CD4-positive, alpha-beta T cell treated with Interleukin-6 for 4 hours (primary cell): Measurements from ENCODE around the gene TSC22D4.
"Not testable (repeated sequence)": the region's sequence is repeated elsewhere in the genome, so short reads cannot be mapped to it uniquely, and the experiment has no call there.

Source experiments
- DNase-seq: peaks from one replicate; pipeline ENCODE4 v3.0.0-alpha.2; 2020; ENCODE audit warnings: mixed read lengths

The TSC22D4 gene

GRCh38 chr7:100478958-100479660 lies at the start of gene TSC22D4:
TSS of gene TSC22D4 (minus strand) at chr7:100479214. CDS start at chr7:100478038, 1,176 bp downstream.
- DNase-seq, result peak; percentile 96

- DNase-seq, result not testable (repeated sequence)
Measured at GRCh38 chr7:100528108-100528866, 49.3 kb upstream of the TSC22D4 start.

GRCh38 chr7:100523192-100523591 lies 44.2 kb upstream of the TSC22D4 start:
- DNase-seq, result not testable (repeated sequence)

GRCh38 chr7:100521909-100522593 lies 43.0 kb upstream of the TSC22D4 start:
- DNase-seq, result not testable (repeated sequence)

- no peak for DNase-seq
Measured at GRCh38 chr7:100521076-100521475, 42.1 kb upstream of the TSC22D4 start.

GRCh38 chr7:100520138-100520537 lies 41.1 kb upstream of the TSC22D4 start:
- DNase-seq, result no peak

GRCh38 chr7:100519580-100519979 lies 40.6 kb upstream of the TSC22D4 start:
- DNase-seq, result no peak

GRCh38 chr7:100517305-100517704 lies 38.3 kb upstream of the TSC22D4 start:
- DNase-seq, result no peak

- peak; percentile 67 for DNase-seq
Measured at GRCh38 chr7:100516135-100516812, 37.3 kb upstream of the TSC22D4 start.

GRCh38 chr7:100515072-100515532 lies 36.1 kb upstream of the TSC22D4 start:
- DNase-seq, result no peak

GRCh38 chr7:100513212-100513810 lies 34.3 kb upstream of the TSC22D4 start:
- no peak for DNase-seq

- no peak for DNase-seq
Measured at GRCh38 chr7:100510437-100511239, 31.6 kb upstream of the TSC22D4 start.

GRCh38 chr7:100509231-100509630 lies 30.2 kb upstream of the TSC22D4 start:
- DNase-seq, result no peak

GRCh38 chr7:100506356-100506923 lies 27.4 kb upstream of the TSC22D4 start:
- no peak for DNase-seq

GRCh38 chr7:100504887-100505611 lies 26.0 kb upstream of the TSC22D4 start:
- DNase-seq, result no peak

GRCh38 chr7:100504031-100504430 lies 25.0 kb upstream of the TSC22D4 start:
- DNase-seq, result not testable (repeated sequence)

GRCh38 chr7:100500743-100501142 lies 21.7 kb upstream of the TSC22D4 start:
- not testable (repeated sequence) for DNase-seq

- no peak for DNase-seq
Measured at GRCh38 chr7:100496509-100496908, 17.5 kb upstream of the TSC22D4 start.

GRCh38 chr7:100493476-100494264 lies 14.7 kb upstream of the TSC22D4 start:
- peak; percentile 81 for DNase-seq
